ENCODE measurements around the gene MGST2. TPM values are rescaled to one million over a fixed set of nuclear protein-coding genes. Genes with fewer than 3 reads are reported as not detected.

MGST2 gene
- total RNA-seq, 1 experiment from 2014 or later, result 27.5 TPM

GRCh38 chr4:139669335-139669734 is 3.7 kb downstream of the MGST2 start:
- CTCF ChIA-PET, result interaction anchor here (7.7 kb wide), 1 partner anchor 12 kb away, joined by 72 read pairs; no protein-coding TSS in a partner anchor
- no TSS peak for BruUV-seq (replicated peaks)
- no peak overlapping the region for H3K4me3 Mint-ChIP-seq (ENCODE audit: unreplicated experiment)

GRCh38 chr4:139669890-139670289 is 4.3 kb downstream of the MGST2 start:
- intact Hi-C loops (cut with micrococcal nuclease), result no loop called here
- no TSS peak for BruUV-seq (replicated peaks)
- Mint-ChIP-seq H3K9me3 (ENCODE audit: unreplicated experiment) (no peaks in the 10 kb centered on the region), H3K36me3 (ENCODE audit: insufficient read depth, unreplicated experiment) (no peaks in the 10 kb centered on the region), H3K4me1 (ENCODE audit: insufficient read depth, unreplicated experiment) (peaks cover 23% of the 10 kb centered on the region), H3K4me3 (ENCODE audit: unreplicated experiment) (no peak overlapping the region), H3K27ac (ENCODE audit: low read depth, unreplicated experiment) (no peak overlapping the region), H3K27me3 (ENCODE audit: insufficient read depth, unreplicated experiment) (no peaks in the 10 kb centered on the region)
- no peak for TF ChIP-seq CTCF (IDR thresholded peaks at IDR 0.05; ENCODE audit: unreplicated experiment)
- no peak for DNase-seq (ENCODE audit: unreplicated experiment)
- ChIA-PET CTCF (interaction anchor here (0.7 to 7.7 kb wide), 2 partner anchors 13 to 60 kb away, joined by 3 to 72 read pairs; no protein-coding TSS in a partner anchor), POLR2A (interaction anchor here (0.7 kb wide), 1 partner anchor 579 kb away, joined by 4 read pairs; no protein-coding TSS in a partner anchor)

More at GRCh38 chr4:139669335-139669734, 3.7 kb downstream of the MGST2 start:
- Mint-ChIP-seq H3K9me3 (ENCODE audit: unreplicated experiment) (no peaks in the 10 kb centered on the region), H3K27me3 (ENCODE audit: insufficient read depth, unreplicated experiment) (no peaks in the 10 kb centered on the region), H3K4me1 (ENCODE audit: insufficient read depth, unreplicated experiment) (peaks cover 23% of the 10 kb centered on the region), H3K36me3 (ENCODE audit: insufficient read depth, unreplicated experiment) (no peaks in the 10 kb centered on the region), H3K27ac (ENCODE audit: low read depth, unreplicated experiment) (no peak overlapping the region)
- POLR2A ChIA-PET, result interaction anchor here (0.7 kb wide), 1 partner anchor 579 kb away, joined by 4 read pairs; no protein-coding TSS in a partner anchor
- no peak for TF ChIP-seq CTCF (IDR thresholded peaks at IDR 0.05; ENCODE audit: unreplicated experiment)
- intact Hi-C loops (cut with micrococcal nuclease), result no loop called here
- DNase-seq (ENCODE audit: unreplicated experiment), result no peak

GRCh38 chr4:139670775-139671174 is 5.2 kb downstream of the MGST2 start:
- Mint-ChIP-seq H3K9me3 (ENCODE audit: unreplicated experiment) (no peaks in the 10 kb centered on the region), H3K27ac (ENCODE audit: low read depth, unreplicated experiment) (no peak overlapping the region), H3K4me3 (ENCODE audit: unreplicated experiment) (no peak overlapping the region), H3K4me1 (ENCODE audit: insufficient read depth, unreplicated experiment) (peaks cover 31% of the 10 kb centered on the region), H3K36me3 (ENCODE audit: insufficient read depth, unreplicated experiment) (no peaks in the 10 kb centered on the region), H3K27me3 (ENCODE audit: insufficient read depth, unreplicated experiment) (no peaks in the 10 kb centered on the region)
- intact Hi-C loops (cut with micrococcal nuclease), result no loop called here
- no TSS peak for BruUV-seq (replicated peaks)
- no peak for TF ChIP-seq CTCF (IDR thresholded peaks at IDR 0.05; ENCODE audit: unreplicated experiment)
- ChIA-PET CTCF (interaction anchor here (7.7 kb wide), 1 partner anchor 14 kb away, joined by 72 read pairs; no protein-coding TSS in a partner anchor), POLR2A (interaction anchor here (0.6 kb wide), 1 partner anchor 60 kb away, joined by 3 read pairs; no protein-coding TSS in a partner anchor)
- DNase-seq (ENCODE audit: unreplicated experiment), result no peak

- Mint-ChIP-seq H3K9me3 (ENCODE audit: unreplicated experiment) (no peaks in the 10 kb centered on the region), H3K36me3 (ENCODE audit: insufficient read depth, unreplicated experiment) (peaks cover 5% of the 10 kb centered on the region), H3K4me1 (ENCODE audit: insufficient read depth, unreplicated experiment) (peaks cover 24% of the 10 kb centered on the region), H3K27me3 (ENCODE audit: insufficient read depth, unreplicated experiment) (no peaks in the 10 kb centered on the region), H3K4me3 (ENCODE audit: unreplicated experiment) (no peak overlapping the region), H3K27ac (ENCODE audit: low read depth, unreplicated experiment) (no peak overlapping the region)
- no TSS peak for BruUV-seq (replicated peaks)
- no peak for TF ChIP-seq CTCF (IDR thresholded peaks at IDR 0.05; ENCODE audit: unreplicated experiment)
- DNase-seq (ENCODE audit: unreplicated experiment), result no peak
- intact Hi-C loops (cut with micrococcal nuclease), result no loop called here
- POLR2A ChIA-PET, result no interaction called here
- CTCF ChIA-PET, result interaction anchor here (0.7 to 1.8 kb wide), 3 partner anchors 10 to 16 kb away, joined by 3 to 7 read pairs (median 6); no protein-coding TSS in a partner anchor
Measured at GRCh38 chr4:139672215-139672614, 6.6 kb downstream of the MGST2 start.
